Esophagus squamous epithelium (tissue), 5 donors: Measurements from ENCODE around the gene FUBP3. TPM values are rescaled to one million over a fixed set of nuclear protein-coding genes. Genes with fewer than 3 reads are reported as not detected.

ENCODE experiments used
- DNase-seq: peaks from one replicate; lab custom pipeline; 2025; lab: John Stamatoyannopoulos, UW
- H3K27ac ChIP-seq, 4 donors: fragments of 200-600 bp; sonication (generic); one replicate each; pipeline ENCODE4 v1.5.1; 2016 to 2019; ENCODE audit warnings: mild to moderate bottlenecking in 1 of 4
- H3K27me3 ChIP-seq, 4 donors: fragments of 200-600 bp; sonication (generic); 1 replicate in 3 of 4; 2 replicates in 1 of 4; pipeline versions ENCODE4 v1.5.1 to v1.6.0; 2017 to 2021; ENCODE audit warnings: antibody characterized with exemption in 1 of 4
- H3K36me3 ChIP-seq, 3 donors: fragments of 200-600 bp; sonication (generic); one replicate each; pipeline ENCODE4 v1.5.1; 2016 to 2019
- H3K4me1 ChIP-seq, 3 donors: fragments of 200-600 bp; sonication (generic); one replicate each; pipeline ENCODE4 v1.5.1; 2017 to 2019
- H3K4me3 ChIP-seq, 4 donors: fragments of 200-600 bp; sonication (generic); 1 replicate in 3 of 4; 2 replicates in 1 of 4; pipeline ENCODE4 v1.5.1; 2016 to 2019; ENCODE audit warnings: mild to moderate bottlenecking in 2 of 4, moderate library complexity in 1 of 4
- H3K9me3 ChIP-seq, 3 donors: fragments of 200-600 bp; sonication (generic); one replicate each; pipeline ENCODE4 v1.5.1; 2016 to 2019
- POLR2A ChIP-seq, 4 donors: fragments of 450-650 bp; IDR thresholded peaks; one replicate each; pipeline ENCODE4 v1.6.1; 2017; ENCODE audit warnings: antibody characterized with exemption in 4 of 4, mild to moderate bottlenecking in 4 of 4, moderate library complexity in 3 of 4
- WGBS, 2 donors: methylation state at CpG; one replicate each; pipeline ENCODE4 v1.1.5; 2018; 5-methylcytosine and 5-hydroxymethylcytosine counted together
- intact Hi-C: fragments of 100-400 bp; cut with DNase I; formaldehyde crosslinking; loops from one replicate; pipeline ENCODE4 v1.15.0; 2022
- total RNA-seq, 4 donors: library from RNA; depleted of rRNA; stranded (reverse); fragments of >200 nt; gene quantifications; one replicate each; pipeline ENCODE4 v1.1.0, GENCODE V29; 2016
- TF ChIP-seq, protein P1 (sequence below), 6 experiments: fragments of 450-650 bp in 4 of 6; fragments of 200-600 bp in 2 of 6; sonication (generic) in 2 of 6; IDR thresholded peaks; one replicate each; pipeline ENCODE4 v1.5.1; 2016 to 2019; ENCODE audit warnings: antibody characterized with exemption in 6 of 6, mild to moderate bottlenecking in 4 of 6, moderate library complexity in 4 of 6
- donor health status: DM: yes; HTN: yes; CAD: no.

FUBP3 gene
- total RNA-seq, 4 donors from 2014 or later = 28.2 to 39.0 (median 33.9) TPM

DNA sequence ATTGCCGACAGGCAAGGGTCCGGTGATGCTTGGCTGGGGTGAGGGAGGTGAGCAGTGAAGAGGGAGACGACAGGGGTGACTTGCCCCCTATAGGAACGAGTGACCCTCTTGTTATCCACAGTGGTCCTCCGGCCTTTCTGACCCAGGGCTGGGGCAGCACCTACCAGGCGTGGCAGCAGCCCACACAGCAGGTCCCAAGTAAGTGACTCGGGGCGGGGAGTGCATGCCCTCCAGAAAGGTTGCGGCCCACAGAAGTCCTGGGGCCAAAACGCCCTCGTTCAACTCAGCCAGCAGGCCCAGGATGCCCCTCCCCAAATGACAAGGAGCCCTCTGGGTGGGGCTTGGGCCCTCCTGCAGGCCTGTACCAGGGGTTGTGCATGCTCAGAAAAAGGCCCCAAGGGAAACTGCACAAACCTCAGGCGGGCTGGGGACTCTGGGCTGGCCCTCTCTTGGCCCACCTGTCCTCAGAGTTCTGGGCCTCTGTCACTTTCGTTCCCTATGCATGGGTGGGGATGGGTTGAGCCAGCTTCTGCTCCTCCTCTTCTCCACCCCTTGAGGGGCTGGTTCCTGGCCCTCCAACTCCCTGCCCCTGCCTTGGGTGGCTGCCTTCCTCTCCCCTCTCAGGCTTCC, 52.8 kb downstream of the FUBP3 start:
- Histone ChIP-seq H3K4me3 (no peak overlapping the region), H3K9me3 (no peaks in the 10 kb centered on the region), H3K36me3 (peaks cover 24 to 100% (median 61%) of the 10 kb centered on the region in 3 donors), H3K4me1 (no peaks in the 10 kb centered on the region), H3K27me3 (no peaks in the 10 kb centered on the region), H3K27ac (no peak overlapping the region)
- 82 to 93% methylated on average over 3 of the region's 13 CpGs for WGBS, 2 donors
- DNase-seq = no peak
- intact Hi-C loops = no loop called here
- TF ChIP-seq POLR2A (IDR thresholded peaks at IDR 0.05) = no peak
- TF ChIP-seq, protein P1, sequence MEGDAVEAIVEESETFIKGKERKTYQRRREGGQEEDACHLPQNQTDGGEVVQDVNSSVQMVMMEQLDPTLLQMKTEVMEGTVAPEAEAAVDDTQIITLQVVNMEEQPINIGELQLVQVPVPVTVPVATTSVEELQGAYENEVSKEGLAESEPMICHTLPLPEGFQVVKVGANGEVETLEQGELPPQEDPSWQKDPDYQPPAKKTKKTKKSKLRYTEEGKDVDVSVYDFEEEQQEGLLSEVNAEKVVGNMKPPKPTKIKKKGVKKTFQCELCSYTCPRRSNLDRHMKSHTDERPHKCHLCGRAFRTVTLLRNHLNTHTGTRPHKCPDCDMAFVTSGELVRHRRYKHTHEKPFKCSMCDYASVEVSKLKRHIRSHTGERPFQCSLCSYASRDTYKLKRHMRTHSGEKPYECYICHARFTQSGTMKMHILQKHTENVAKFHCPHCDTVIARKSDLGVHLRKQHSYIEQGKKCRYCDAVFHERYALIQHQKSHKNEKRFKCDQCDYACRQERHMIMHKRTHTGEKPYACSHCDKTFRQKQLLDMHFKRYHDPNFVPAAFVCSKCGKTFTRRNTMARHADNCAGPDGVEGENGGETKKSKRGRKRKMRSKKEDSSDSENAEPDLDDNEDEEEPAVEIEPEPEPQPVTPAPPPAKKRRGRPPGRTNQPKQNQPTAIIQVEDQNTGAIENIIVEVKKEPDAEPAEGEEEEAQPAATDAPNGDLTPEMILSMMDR (IDR thresholded peaks at IDR 0.05) = no peak

DNA sequence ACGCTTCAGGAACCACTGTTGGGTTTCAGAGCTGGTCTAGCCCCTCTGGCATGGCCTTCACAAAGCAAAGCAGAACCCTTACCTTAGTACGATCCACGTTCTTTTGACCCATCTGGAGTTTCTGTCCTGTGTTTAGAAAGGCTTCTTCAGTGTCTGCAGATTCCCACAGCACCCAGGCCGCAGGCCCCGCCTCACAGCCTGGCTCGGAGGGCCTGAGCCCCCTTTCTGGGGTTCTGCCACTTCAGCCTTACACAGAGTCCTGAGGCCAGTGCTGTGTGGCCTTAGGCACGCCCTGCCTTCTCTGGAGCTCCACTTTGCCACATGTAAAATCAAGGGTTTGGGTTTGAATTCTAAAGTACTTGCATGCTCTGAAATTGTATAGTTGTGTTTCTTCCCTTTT, 53.5 kb downstream of the FUBP3 start:
- WGBS, 2 donors = 89 to 92% methylated on average over 5 to 6 of the region's 7 CpGs
- no peak for TF ChIP-seq POLR2A (IDR thresholded peaks at IDR 0.05)
- TF ChIP-seq, protein P1 (IDR thresholded peaks at IDR 0.05) = no peak
- Histone ChIP-seq H3K4me1 (no peaks in the 10 kb centered on the region), H3K4me3 (no peak overlapping the region), H3K9me3 (no peaks in the 10 kb centered on the region), H3K27me3 (no peaks in the 10 kb centered on the region), H3K36me3 (peaks cover 24 to 97% (median 54%) of the 10 kb centered on the region in 3 donors), H3K27ac (no peak overlapping the region)
- no peak for DNase-seq
- intact Hi-C loops = no loop called here

- Histone ChIP-seq H3K4me3 (no peak overlapping the region), H3K27me3 (no peaks in the 10 kb centered on the region), H3K9me3 (no peaks in the 10 kb centered on the region), H3K27ac (no peak overlapping the region), H3K36me3 (peaks cover 24 to 97% (median 54%) of the 10 kb centered on the region in 3 donors), H3K4me1 (no peaks in the 10 kb centered on the region)
- no peak for DNase-seq
- TF ChIP-seq, protein P1 (IDR thresholded peaks at IDR 0.05) = no peak
- no peak for TF ChIP-seq POLR2A (IDR thresholded peaks at IDR 0.05)
- 87 to 91% methylated on average over 17 to 20 of the region's 25 CpGs for WGBS, 2 donors
- intact Hi-C loops = no loop called here
Measured at GRCh38 chr9:130633336-130634190, 54.2 kb downstream of the FUBP3 start.

DNA sequence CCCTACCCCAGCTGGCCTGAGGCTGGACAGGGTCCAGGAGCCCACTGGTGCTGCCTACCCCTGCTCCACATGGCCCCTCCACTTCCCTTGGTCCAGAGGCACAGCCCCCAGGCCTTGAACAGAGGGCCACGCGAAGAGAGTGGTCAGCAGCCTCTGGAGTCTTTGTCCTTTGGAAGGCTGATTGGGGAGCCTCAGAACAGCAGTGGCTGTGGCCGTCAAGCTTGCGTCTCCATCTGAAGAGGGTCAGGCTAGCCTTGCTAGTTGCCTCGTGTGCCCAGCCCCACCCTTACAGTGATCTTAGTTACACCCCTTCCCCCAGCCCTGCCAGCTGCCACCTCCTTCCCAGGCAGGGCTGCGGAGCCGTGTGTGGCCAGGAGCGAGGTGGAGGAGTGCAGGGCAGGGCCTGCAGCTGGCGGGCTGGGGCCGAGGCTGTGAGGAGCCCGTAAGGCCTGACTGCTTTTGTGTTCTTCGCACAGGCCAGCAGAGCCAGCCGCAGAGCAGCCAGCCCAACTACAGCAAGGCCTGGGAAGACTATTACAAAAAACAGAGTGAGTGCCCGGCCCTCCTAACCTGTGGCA, 54.9 kb downstream of the FUBP3 start:
- TF ChIP-seq, protein P1 (IDR thresholded peaks at IDR 0.05) = no peak
- no peak for TF ChIP-seq POLR2A (IDR thresholded peaks at IDR 0.05)
- no peaks in the 10 kb centered on the region for H3K9me3 ChIP-seq
- DNase-seq = no peak
- no peak overlapping the region for H3K4me3 ChIP-seq
- H3K4me1 ChIP-seq = no peaks in the 10 kb centered on the region
- H3K36me3 ChIP-seq = peaks cover 24 to 95% (median 54%) of the 10 kb centered on the region in 3 donors
- H3K27me3 ChIP-seq = no peaks in the 10 kb centered on the region
- 83 to 100% methylated on average over 1 to 4 of the region's 14 CpGs for WGBS, 2 donors
- intact Hi-C loops = no loop called here
- H3K27ac ChIP-seq = no peak overlapping the region

DNA sequence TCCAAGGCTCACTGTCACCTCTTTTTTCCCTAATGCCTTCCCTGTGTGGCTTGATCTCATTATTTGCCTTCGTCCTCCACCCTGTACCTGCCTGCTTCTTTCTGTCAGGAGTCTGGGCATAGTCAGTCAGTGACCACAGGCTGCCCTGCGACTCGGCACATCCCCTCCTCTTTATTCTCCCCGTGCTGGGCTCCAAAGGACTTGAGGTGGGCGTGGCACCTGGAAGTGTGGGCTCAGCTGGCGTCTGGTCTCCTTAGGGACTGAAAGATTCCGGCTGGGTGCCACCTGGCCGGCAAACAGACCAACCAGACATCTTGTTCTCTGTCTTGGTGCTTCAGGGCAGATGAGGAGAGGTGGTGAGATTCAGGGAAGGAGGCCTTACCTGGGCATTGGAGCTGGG, 55.4 kb downstream of the FUBP3 start:
- Histone ChIP-seq H3K36me3 (peaks cover 23 to 90% (median 54%) of the 10 kb centered on the region in 3 donors), H3K9me3 (no peaks in the 10 kb centered on the region), H3K4me3 (no peak overlapping the region), H3K27me3 (no peaks in the 10 kb centered on the region), H3K27ac (no peak overlapping the region), H3K4me1 (no peaks in the 10 kb centered on the region)
- TF ChIP-seq POLR2A (IDR thresholded peaks at IDR 0.05) = no peak
- TF ChIP-seq, protein P1 (IDR thresholded peaks at IDR 0.05) = no peak
- intact Hi-C loops = no loop called here
- WGBS, 2 donors = 76 to 100% methylated on average over 1 to 2 of the region's 8 CpGs
- DNase-seq = no peak
